ENCODE measurements around the gene VAMP7.

- no peak for TF ChIP-seq CTCF (IDR thresholded peaks at IDR 0.05 in 8 of 11, conservative IDR thresholded peaks at IDR 0.05 in 3 of 11)
- TF ChIP-seq POLR2A (IDR thresholded peaks at IDR 0.05): no peak
- no peak for TF ChIP-seq POLR2AphosphoS5 (IDR thresholded peaks at IDR 0.05)
Observed at GRCh38 chrX:155874571-155875244, 6.4 kb upstream of the VAMP7 start.

Data from spleen (tissue), 7 donors.